ENCODE data around the gene CCKAR.

- TF ChIP-seq, protein P1, sequence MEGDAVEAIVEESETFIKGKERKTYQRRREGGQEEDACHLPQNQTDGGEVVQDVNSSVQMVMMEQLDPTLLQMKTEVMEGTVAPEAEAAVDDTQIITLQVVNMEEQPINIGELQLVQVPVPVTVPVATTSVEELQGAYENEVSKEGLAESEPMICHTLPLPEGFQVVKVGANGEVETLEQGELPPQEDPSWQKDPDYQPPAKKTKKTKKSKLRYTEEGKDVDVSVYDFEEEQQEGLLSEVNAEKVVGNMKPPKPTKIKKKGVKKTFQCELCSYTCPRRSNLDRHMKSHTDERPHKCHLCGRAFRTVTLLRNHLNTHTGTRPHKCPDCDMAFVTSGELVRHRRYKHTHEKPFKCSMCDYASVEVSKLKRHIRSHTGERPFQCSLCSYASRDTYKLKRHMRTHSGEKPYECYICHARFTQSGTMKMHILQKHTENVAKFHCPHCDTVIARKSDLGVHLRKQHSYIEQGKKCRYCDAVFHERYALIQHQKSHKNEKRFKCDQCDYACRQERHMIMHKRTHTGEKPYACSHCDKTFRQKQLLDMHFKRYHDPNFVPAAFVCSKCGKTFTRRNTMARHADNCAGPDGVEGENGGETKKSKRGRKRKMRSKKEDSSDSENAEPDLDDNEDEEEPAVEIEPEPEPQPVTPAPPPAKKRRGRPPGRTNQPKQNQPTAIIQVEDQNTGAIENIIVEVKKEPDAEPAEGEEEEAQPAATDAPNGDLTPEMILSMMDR (conservative IDR thresholded peaks at IDR 0.05; ENCODE audit: low read length): no peak
- TF ChIP-seq EZH2phosphoT487 (IDR thresholded peaks at IDR 0.05; ENCODE audit: borderline replicate concordance, low read depth, low read length): no peak
Observed at GRCh38 chr4:26484032-26484515, 6.2 kb downstream of the CCKAR start.

Measured in OCI-LY7 (cell line).